Measurements from ENCODE around the gene NME7.

Gene NME7

GRCh38 chr1:169305356-169305755 lies 62.2 kb downstream of the NME7 start:
- Histone ChIP-seq H3K9me3 (no peaks in the 10 kb centered on the region), H3K4me3 (ENCODE audit: low read depth, low read length) (no peak overlapping the region), H3K4me1 (no peaks in the 10 kb centered on the region), H3K36me3 (no peaks in the 10 kb centered on the region), H3K27me3 (no peaks in the 10 kb centered on the region)
- no peak for DNase-seq
- no peak for TF ChIP-seq CTCF (IDR thresholded peaks at IDR 0.05; ENCODE audit: low read depth, low read length)

- H3K9me3 ChIP-seq = no peaks in the 10 kb centered on the region
These were observed 66.7 kb downstream of the NME7 start for GRCh38 chr1:169300854-169301253.

GRCh38 chr1:169298441-169298840 lies 69.2 kb downstream of the NME7 start:
- Histone ChIP-seq H3K4me3 (ENCODE audit: low read depth, low read length) (no peak overlapping the region), H3K4me1 (no peaks in the 10 kb centered on the region), H3K27me3 (no peaks in the 10 kb centered on the region), H3K9me3 (no peaks in the 10 kb centered on the region), H3K36me3 (no peaks in the 10 kb centered on the region)
- no peak for DNase-seq
- no peak for TF ChIP-seq CTCF (IDR thresholded peaks at IDR 0.05; ENCODE audit: low read depth, low read length)

More at GRCh38 chr1:169300854-169301253, 66.7 kb downstream of the NME7 start:
- Histone ChIP-seq H3K4me1 (no peaks in the 10 kb centered on the region), H3K27me3 (no peaks in the 10 kb centered on the region), H3K4me3 (ENCODE audit: low read depth, low read length) (no peak overlapping the region), H3K36me3 (no peaks in the 10 kb centered on the region)
- DNase-seq = no peak
- no peak for TF ChIP-seq CTCF (IDR thresholded peaks at IDR 0.05; ENCODE audit: low read depth, low read length)

GRCh38 chr1:169295846-169296245 lies 71.8 kb downstream of the NME7 start:
- Histone ChIP-seq H3K36me3 (no peaks in the 10 kb centered on the region), H3K4me1 (no peaks in the 10 kb centered on the region), H3K9me3 (no peaks in the 10 kb centered on the region), H3K27me3 (no peaks in the 10 kb centered on the region), H3K4me3 (ENCODE audit: low read depth, low read length) (no peak overlapping the region)
- TF ChIP-seq CTCF (IDR thresholded peaks at IDR 0.05; ENCODE audit: low read depth, low read length) = no peak
- DNase-seq = no peak

GRCh38 chr1:169295425-169295824 lies 72.2 kb downstream of the NME7 start:
- no peak for TF ChIP-seq CTCF (IDR thresholded peaks at IDR 0.05; ENCODE audit: low read depth, low read length)
- Histone ChIP-seq H3K27me3 (no peaks in the 10 kb centered on the region), H3K4me1 (no peaks in the 10 kb centered on the region), H3K36me3 (no peaks in the 10 kb centered on the region), H3K4me3 (ENCODE audit: low read depth, low read length) (no peak overlapping the region), H3K9me3 (no peaks in the 10 kb centered on the region)
- DNase-seq = no peak

- Histone ChIP-seq H3K4me1 (no peaks in the 10 kb centered on the region), H3K9me3 (no peaks in the 10 kb centered on the region), H3K4me3 (ENCODE audit: low read depth, low read length) (no peak overlapping the region), H3K36me3 (no peaks in the 10 kb centered on the region), H3K27me3 (no peaks in the 10 kb centered on the region)
- DNase-seq = no peak
- TF ChIP-seq CTCF (IDR thresholded peaks at IDR 0.05; ENCODE audit: low read depth, low read length) = no peak
These were observed 78.6 kb downstream of the NME7 start for GRCh38 chr1:169289016-169289415.
